Endothelial cell of hepatic sinusoid (primary cell): ENCODE data around the gene SRA1.
"Not testable (repeated sequence)": the region's sequence is repeated elsewhere in the genome, so short reads cannot be mapped to it uniquely, and the experiment has no call there.

ENCODE experiments used
- in situ Hi-C: cut with HindIII; loops from 2 replicates; pipeline ENCODE4 v1.10.0; 2017; ENCODE audit warnings: low sequenced_read_pairs

Gene SRA1

DNA sequence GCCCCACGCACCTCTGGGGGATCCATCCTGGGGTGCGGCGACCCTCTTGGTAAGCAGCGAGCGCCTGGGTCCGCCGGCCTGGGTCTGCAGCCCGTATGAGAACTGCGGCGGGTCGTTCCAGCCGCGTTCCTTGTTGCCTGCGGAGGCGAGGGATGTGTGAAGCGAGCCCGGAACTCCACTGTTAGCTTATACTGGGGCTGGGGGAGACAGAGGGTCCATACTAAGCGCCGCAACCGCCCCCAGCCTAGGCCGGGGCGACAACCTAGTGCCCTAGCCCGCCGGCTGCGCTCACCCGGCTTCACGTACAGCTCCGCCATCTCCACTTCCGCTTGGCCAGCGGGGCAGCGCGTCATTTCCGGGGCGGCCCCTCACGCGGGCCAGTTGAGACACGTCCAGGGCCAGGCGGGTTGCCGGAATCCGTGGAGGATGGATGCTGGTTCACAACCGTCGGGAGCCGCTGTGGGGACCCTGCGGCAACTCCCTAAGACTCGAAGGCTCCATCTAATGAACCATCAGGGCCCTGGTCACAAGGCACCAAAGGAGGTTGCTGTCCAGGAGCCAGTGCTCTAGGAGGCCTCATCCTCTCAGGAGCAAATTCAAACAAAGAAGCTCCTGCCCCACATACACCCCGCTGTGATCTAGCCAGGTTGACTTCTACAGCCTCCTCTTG, at the start of gene SRA1:
TSS of gene SRA1 (minus strand) at position 338 of the 670 bp plus-strand sequence. CDS start at position 317, 21 bp downstream.
- in situ Hi-C loops = no loop called here

GRCh38 chr5:140607031-140607430, 49.8 kb upstream of the SRA1 start:
- in situ Hi-C loops = no loop called here

DNA sequence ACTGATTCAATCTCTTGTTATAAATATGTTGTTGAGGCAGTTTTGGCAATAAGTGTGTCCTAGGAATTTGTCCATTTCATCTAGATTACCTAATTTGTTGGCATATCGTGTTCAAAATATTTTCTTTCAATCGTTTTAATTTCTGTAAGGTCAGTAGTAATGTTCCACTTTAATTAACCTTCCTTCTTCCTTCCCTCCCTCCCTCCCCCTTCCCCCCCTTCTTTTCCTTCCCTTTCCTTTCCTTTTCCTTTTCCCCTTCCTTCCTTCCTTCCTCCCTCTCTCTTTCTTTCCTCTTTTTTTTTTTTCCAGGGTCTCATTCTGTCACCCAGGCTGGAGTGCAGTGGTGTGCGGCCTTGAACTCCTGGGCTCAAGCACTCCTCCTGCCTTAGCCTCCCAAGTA, 48.6 kb upstream of the SRA1 start:
- in situ Hi-C loops = no loop called here

DNA sequence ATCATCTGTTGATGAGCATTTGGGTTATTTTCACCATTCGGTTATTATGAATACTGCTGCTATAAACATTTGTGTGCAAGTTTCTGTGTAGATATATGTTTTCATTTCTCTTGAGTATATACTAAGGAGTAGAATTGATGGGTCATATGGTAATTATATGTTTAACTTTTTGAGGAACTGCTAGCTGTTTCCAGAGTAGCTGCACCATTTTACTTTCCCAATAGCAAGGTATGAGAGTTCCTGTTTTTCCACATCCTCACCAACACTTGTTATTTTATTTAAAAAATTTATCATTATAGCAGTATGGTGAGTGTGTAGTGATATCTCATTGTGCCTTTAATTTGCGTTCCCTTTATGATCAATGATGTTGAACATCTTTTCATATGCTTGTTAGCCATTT, 46.5 kb upstream of the SRA1 start:
- in situ Hi-C loops = no loop called here

GRCh38 chr5:140603446-140603698, 46.1 kb upstream of the SRA1 start:
- in situ Hi-C loops = not testable (repeated sequence)

- in situ Hi-C loops = no loop called here
These were observed 44.9 kb upstream of the SRA1 start for GRCh38 chr5:140602147-140602546.

- in situ Hi-C loops = no loop called here
These were observed 42.8 kb upstream of the SRA1 start for GRCh38 chr5:140600096-140600495.

DNA sequence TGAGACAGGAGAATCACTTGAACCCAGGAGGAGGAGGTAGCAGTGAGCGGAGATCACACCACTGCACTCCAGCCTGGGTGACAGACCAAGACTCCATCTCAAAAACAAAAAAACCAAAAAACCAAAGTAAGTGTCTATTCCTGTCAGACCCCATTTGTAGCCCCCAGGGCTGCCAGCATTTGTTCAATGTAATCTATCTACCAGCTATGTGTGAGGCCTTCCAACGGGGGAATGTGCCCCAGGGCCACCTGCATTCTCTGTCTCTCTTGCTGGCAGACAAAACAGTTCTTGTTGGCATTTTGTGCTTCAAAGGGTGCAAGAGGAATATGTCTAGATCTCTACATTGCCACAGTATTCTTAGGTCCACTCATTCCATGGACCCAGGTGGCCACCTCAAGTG, 41.6 kb upstream of the SRA1 start:
- in situ Hi-C loops = no loop called here

- in situ Hi-C loops = no loop called here
These were observed 39.1 kb upstream of the SRA1 start for GRCh38 chr5:140596321-140596741.

DNA sequence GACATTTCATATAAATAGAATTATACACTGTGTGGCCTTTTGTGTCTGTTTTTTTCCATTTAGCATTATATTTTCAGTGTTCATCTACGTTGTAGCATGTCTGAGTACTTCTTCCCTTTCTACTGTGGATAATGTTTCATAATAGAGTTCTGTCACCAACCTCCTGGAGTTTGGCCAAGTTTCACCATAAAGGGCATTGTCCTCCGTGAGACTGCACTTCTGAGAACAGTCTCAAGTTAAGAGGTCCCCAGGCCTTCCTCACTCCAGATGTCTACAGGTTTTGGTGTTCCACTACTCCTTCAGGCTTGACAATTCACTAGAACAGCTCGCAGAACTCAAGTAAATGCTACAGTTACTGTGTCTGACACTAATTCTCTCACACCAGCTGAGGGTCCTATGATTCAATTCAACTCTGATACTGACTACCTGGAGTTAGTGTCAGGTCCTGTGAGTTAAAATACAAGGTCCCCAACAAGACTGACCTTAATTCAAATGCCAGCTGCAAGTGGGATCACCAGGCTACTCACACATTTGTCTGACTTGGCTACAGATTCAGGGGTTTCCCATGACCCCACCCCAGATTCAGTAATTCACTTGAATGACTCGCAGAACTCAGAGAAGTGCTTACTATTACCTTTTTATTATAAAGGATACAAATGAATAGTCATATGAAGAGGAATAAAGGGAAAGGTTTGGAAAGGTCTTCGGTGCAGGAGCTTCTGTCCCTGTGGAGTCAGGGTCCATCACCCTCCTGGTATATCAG, 38.4 kb upstream of the SRA1 start:
- in situ Hi-C loops = no loop called here

DNA sequence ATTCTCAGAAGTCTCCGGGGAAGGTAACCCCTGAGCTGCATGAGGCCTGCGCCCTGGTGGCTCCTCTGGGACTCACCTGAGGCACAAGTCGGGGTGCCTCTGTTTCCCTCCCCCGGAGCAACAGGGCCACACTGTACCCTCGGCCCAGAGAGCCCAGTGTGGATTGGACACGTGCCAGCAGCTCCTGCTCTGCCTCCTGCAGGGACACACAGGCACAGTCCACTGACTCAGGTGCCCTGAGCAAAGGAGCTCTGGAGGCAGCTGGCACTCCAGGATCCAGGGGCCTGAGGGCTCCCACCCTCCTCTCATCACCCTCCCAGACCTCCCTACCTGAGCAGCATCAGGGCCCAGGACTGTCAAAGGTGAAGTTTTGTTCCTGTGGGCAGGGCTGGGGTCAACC, 36.9 kb upstream of the SRA1 start:
- in situ Hi-C loops = no loop called here

- in situ Hi-C loops = not testable (repeated sequence)
These were observed 35.8 kb upstream of the SRA1 start for GRCh38 chr5:140593070-140593469.

DNA sequence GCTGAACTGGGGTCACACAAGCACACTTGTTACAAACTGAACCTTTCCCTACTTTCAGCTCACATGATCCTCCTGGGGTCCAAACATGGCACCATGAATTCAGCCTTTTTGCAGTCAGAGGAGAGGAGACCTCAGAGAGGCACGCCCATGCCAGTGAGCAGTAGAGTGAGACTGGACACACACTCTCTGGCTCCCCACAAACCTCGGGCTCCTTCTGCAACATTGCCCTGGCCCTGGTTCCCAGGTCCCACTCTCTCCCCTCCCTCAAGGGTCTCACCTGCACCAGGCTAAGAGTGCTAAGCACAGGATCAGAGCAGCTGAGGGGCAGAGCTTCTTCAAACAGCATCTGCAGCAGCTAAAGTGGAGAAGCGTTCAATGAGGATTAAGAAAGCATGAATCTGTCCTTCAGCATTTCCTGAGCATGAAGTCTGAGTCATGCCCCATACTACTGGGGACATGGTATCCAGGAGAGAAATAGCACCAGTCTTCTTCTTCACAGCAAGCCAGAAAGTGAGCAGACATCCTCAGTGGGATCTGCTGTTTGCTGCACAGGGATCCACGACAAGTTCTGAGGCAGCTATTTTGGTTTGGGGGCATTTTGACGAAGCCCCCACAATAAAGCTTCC, 34.6 kb upstream of the SRA1 start:
- in situ Hi-C loops = no loop called here

- in situ Hi-C loops = no loop called here
These were observed 33.6 kb upstream of the SRA1 start for GRCh38 chr5:140590861-140591260.

DNA sequence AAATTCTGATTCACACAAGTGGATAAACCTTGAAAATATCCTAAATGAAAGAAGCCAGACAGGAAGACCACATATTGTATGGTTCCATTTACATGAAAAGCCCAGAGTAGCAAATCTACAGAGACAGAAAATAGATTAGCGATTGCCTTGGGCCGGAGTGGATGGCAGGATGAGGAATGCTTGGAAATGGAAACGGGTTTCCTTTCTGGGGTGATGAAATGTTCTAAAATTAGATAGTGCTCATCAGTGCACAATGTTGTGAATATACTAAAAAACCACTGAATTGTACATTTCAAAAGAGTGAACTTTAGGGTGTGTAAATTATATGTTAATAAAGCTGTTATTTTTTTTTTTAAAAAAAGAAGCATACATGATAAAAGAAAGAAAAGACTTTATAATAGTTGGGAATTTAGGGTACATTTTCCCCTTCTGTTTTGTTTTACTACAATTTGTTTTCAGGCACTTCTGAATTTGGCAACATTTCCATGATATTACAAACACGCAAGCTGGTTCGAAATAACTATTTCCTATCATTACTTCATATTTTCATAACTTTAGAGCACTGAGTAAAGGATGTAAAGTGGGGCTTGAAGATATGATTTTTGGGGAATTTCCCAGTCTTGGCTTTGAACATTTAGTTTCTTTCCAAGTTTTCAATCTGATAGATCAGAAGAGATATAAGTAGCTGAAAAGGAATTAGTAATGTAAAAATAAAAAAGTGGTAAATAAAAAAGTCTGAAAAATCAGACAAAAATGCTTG, 31.2 kb upstream of the SRA1 start:
- in situ Hi-C loops = no loop called here

DNA sequence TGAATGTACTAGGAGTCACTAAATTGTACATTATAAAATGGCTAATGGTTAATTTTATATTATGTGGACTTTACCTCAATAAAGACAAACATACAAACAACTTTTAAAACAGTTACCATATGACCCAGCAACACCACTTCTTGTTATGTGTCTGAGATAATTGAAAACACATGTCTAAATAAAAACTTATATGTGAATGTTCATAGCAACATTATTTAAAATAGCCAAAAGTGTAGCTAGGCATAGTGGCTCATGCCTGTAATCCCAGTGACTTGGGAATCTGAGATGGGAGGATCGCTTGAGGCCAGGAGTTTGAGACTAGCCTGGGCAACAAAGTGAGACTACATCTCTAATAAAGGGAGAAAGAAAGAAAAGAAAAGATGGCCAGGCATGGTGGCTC, 30.2 kb upstream of the SRA1 start:
- in situ Hi-C loops = no loop called here

DNA sequence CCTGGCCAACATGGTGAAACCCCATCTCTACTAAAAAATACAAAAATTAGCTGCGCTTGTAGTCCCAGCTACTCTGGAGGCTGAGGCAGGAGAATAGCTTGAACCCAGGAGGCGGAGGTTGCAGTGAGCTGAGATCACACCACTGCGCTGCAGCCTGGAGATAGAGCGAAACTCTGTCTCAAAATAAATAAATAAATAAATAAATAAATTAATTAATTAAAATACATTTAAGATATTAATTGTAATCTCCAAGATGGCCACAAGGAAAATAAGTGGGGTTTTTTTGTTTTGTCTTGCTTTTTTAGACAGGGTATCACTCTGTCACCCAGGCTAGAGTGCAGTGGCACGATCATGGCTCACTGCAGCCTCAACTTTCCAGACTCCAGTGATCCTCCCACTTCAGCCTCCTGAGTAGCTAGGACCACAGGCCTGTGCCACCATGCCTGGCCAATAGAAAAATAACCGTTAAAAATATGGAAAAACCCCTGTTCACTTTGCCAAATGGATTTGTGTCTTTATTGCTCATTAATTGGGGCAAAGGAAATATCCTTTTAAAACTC, 22.0 kb upstream of the SRA1 start:
- in situ Hi-C loops = not testable (repeated sequence)

- in situ Hi-C loops = no loop called here
These were observed 19.5 kb upstream of the SRA1 start for GRCh38 chr5:140576776-140577201.

- in situ Hi-C loops = no loop called here
These were observed 18.0 kb upstream of the SRA1 start for GRCh38 chr5:140575309-140575708.

GRCh38 chr5:140574165-140574564, 16.9 kb upstream of the SRA1 start:
- in situ Hi-C loops = no loop called here

DNA sequence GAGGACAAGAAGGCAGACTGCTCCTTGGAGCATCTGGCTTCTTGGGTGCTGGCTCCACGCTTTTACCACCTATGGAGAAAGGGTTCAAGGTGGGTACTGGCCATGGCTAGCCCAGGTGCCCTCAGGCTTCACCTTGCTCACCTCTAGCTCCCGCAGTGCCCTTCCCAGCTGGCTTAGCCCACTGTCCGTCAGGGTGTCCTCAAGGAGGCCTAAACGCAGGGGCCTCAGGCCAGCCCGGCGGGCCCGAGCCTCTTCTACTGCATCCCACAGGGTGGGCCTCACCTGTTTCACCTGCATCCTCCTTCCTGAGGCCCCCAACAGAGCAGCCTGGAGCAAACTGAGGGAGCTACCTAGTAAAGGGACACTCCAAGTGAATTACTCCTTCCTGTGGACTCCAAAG, 16.4 kb upstream of the SRA1 start:
- in situ Hi-C loops = no loop called here
